HG02973 (cell line): ENCODE data around the gene KIF11.

Source experiments
- ATAC-seq: cut with Tn5 transposase; IDR thresholded peaks from one replicate; pipeline ENCODE4 v1.9.1; 2021; ENCODE audit warnings: moderate library complexity; ENCODE audit not compliant: unreplicated experiment

KIF11 gene

GRCh38 chr10:92677708-92678107, 84.8 kb downstream of the KIF11 start:
- ATAC-seq, result no peak

- no peak for ATAC-seq
These were observed 85.3 kb downstream of the KIF11 start for GRCh38 chr10:92678206-92678605.

- no peak for ATAC-seq
These were observed 88.4 kb downstream of the KIF11 start for GRCh38 chr10:92681306-92681834.

GRCh38 chr10:92688573-92688926, 95.6 kb downstream of the KIF11 start:
- ATAC-seq, result no peak

- ATAC-seq, result no peak
These were observed 96.2 kb downstream of the KIF11 start for GRCh38 chr10:92688927-92689662.

GRCh38 chr10:92689663-92690210, 96.8 kb downstream of the KIF11 start, which contains the start of gene HHEX:
Gene HHEX, plus strand, starts transcription at chr10:92689955. Its CDS starts 32 bp downstream, at chr10:92689987.
- ATAC-seq, result no peak

GRCh38 chr10:92690211-92690914, 97.4 kb downstream of the KIF11 start:
- no peak for ATAC-seq

- no peak for ATAC-seq
These were observed 98.1 kb downstream of the KIF11 start for GRCh38 chr10:92690915-92691590.

GRCh38 chr10:92691591-92692079, 98.7 kb downstream of the KIF11 start:
- ATAC-seq, result no peak

GRCh38 chr10:92692080-92692671, 99.2 kb downstream of the KIF11 start:
- no peak for ATAC-seq

GRCh38 chr10:92692697-92693533, 100.0 kb downstream of the KIF11 start:
- ATAC-seq, result no peak

GRCh38 chr10:92693534-92693893, 100.6 kb downstream of the KIF11 start:
- no peak for ATAC-seq

- ATAC-seq, result no peak
These were observed 103.0 kb downstream of the KIF11 start for GRCh38 chr10:92695679-92696605.

- ATAC-seq, result no peak
These were observed 103.9 kb downstream of the KIF11 start for GRCh38 chr10:92696606-92697383.

GRCh38 chr10:92697663-92698511, 105.0 kb downstream of the KIF11 start:
- no peak for ATAC-seq

- no peak for ATAC-seq
These were observed 106.2 kb downstream of the KIF11 start for GRCh38 chr10:92699193-92699517.
